Measurements from ENCODE around the gene TGFBR3.

TGFBR3 gene

GRCh38 chr1:91885716-91886506, at the start of gene TGFBR3:
Gene TGFBR3 (minus strand): TSS chr1:91886151. CDS start chr1:91861531, 24,620 bp downstream.
- peak; percentile 67 for DNase-seq (ENCODE audit: low read depth)

DNA sequence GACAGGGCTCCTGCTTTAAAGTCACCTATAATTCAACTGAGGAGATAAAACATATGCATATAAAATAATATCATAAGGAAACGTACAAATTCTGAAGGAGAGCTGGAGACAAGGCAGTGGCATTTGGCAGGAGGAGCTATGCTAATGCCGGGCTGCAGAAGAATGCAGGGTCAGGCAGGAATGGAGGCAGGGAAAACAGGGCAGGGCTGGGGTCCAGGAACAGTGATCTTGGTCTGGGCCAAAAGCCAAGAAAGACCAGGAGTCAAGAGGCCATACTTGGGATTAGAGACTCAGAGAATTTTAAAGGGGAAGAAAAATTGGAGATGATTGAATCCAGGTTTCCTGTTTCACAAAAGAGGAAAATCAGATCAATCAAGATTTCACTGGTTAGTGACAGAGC, 43.3 kb upstream of the TGFBR3 start:
- no peak for DNase-seq (ENCODE audit: low read depth)

DNA sequence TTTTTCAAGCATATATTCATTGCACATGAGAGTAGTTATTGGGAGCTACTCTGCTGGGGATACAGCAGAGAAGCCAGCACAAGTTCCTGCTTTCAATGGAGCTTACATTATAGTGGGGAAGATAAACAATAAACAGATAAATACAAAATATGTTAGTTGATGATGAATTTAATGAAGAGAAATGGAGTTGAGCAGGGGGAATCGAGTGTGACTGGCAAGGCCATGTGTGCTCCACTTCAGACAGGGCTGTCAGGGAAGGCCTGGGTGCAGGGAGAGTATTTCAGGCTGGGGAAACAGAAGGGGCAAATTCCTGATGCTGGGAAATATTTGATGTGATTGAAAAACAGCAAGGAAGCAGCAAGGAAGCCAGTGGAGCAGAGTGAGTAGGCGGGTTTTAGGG, 42.1 kb upstream of the TGFBR3 start:
- no peak for DNase-seq (ENCODE audit: low read depth)

DNA sequence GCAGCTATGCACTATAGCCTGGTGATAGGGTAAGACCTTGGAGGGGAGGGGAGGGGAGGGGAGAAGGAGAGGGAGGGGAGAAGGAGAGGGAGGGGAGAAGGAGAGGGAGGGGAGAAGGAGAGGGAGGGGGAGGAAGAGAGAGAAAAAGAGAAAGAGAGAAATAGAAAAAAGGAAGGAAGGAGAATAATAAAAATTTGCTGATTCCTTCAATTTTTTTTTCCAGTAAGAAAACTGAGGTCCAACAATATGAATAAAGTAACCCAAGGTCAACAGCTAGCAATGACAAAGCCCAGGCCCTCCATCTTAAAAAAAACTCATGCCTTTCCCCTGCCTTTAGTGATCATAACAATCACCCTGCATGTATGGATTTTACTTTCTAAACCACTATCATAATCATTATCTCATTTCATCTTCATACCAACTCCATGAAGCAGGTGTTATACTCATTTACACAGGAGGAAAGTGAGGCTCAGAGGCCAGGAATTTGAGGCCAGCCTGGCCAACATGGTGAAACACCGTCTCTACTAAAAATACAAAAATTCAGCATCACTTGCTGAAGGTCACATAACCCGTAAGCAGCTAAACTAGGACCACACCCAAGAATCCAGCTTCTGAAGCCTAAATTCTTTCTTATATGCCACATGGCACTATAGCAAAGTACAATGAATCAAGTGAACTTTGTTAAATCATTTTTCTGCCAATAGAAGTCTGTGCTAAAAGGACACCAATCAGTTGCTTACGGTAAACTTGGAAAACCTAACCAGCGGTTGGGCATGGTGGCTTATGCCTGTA, 39.9 kb upstream of the TGFBR3 start:
- no peak for DNase-seq (ENCODE audit: low read depth)

GRCh38 chr1:91924146-91924545, 38.2 kb upstream of the TGFBR3 start:
- peak; percentile 76 for DNase-seq (ENCODE audit: low read depth)

DNA sequence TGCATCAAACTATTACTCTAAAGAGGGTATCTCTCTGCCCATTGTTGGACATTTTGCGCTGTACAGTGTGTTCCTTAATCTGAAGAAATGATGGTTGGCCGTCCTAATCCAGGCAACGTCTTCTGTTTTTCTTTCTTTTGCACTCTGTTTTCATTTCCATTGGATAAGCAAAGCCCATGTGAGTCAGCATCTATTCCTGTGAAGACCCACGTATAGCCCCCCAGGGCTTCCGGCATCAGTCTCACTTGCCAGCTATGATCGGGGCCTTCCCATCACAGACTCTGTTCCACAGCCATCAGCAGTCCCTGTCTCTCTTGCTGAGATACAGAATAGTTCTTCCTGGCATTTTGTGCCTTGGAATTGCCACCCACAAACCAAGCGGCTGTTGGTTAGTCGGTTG, 34.0 kb upstream of the TGFBR3 start:
- DNase-seq (ENCODE audit: low read depth), result no peak

GRCh38 chr1:91916811-91917460, 31.0 kb upstream of the TGFBR3 start:
- no peak for DNase-seq (ENCODE audit: low read depth)

DNA sequence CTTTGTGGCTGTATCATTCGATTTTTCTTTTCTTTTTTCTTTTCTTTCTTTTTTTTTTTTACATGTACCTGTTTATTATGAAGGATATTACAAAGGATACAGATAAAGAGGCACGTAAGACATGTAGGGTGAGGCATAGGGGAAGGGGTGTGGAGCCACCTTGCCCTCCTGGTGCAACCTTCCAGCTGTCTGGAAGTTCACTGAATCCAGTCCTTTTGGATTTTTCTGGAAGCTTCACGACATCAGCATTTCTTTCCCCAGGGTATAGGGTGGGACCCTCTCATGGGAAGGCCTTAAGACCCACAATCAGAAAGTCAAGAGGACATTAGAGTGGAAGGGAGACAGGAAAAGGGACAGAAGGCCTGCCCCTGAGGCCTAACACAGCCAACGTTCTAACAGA, 30.1 kb upstream of the TGFBR3 start:
- DNase-seq (ENCODE audit: low read depth), result no peak

- no peak for DNase-seq (ENCODE audit: low read depth)
Observed at GRCh38 chr1:91913018-91913417, 27.1 kb upstream of the TGFBR3 start.

- no peak for DNase-seq (ENCODE audit: low read depth)
Observed at GRCh38 chr1:91912266-91912665, 26.3 kb upstream of the TGFBR3 start.

- DNase-seq (ENCODE audit: low read depth), result no peak
Observed at GRCh38 chr1:91901231-91901630, 15.3 kb upstream of the TGFBR3 start.

GRCh38 chr1:91900562-91900961, 14.6 kb upstream of the TGFBR3 start:
- DNase-seq (ENCODE audit: low read depth), result no peak

DNA sequence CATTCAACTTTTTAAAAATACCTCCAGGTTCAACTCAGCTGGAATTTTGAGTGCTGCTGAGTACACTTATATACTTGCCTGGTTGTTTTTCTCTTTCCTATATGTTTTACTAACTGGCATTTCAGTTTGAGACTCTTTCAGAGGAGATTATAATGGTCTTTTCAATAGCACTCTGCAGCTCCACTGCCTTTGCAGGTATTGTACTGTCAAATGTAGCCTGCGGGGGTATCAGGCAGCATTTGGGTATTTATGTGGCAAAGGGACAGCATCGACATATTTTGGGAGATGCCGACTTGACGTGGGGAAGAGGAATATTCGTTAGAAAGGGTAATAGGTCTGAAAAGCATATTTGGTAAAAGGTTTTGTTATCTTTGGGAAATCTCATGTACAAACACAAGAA, 11.1 kb upstream of the TGFBR3 start:
- no peak for DNase-seq (ENCODE audit: low read depth)

GRCh38 chr1:91895832-91896556, 10.0 kb upstream of the TGFBR3 start:
- DNase-seq (ENCODE audit: low read depth), result no peak

- no peak for DNase-seq (ENCODE audit: low read depth)
Observed at GRCh38 chr1:91894036-91894761, 8.2 kb upstream of the TGFBR3 start.

GRCh38 chr1:91891969-91892368, 6.0 kb upstream of the TGFBR3 start:
- DNase-seq (ENCODE audit: low read depth), result no peak

- DNase-seq (ENCODE audit: low read depth), result peak; percentile 77
Observed at GRCh38 chr1:91891454-91891853, 5.5 kb upstream of the TGFBR3 start.

- no peak for DNase-seq (ENCODE audit: low read depth)
Observed at GRCh38 chr1:91889717-91890459, 3.9 kb upstream of the TGFBR3 start.

DNA sequence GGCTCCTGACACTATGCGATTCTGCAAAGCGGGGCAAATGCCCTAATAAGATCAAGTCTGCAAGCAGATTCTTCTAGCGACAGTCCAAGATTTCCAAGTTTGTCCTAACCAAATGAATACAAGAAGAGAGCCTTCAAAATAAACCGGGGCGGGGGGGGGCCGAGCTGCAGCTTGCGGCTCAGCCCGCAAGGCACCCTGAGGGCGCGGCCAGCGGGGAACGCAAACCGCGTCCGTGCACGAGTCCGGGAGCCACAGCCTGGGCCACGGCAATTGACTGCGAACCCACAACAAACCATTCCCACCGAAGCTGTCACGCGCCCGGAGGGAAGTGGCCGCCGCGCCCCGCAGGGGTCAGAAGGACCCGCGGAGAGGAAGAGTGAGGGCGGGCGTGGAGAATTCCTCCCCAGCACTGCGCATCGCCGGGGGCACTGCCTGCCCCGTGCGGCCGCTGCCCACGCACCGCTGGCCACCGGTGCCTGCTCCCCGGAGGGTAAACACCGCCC, 687 bp downstream of the TGFBR3 start:
- DNase-seq (ENCODE audit: low read depth), result no peak

DNA sequence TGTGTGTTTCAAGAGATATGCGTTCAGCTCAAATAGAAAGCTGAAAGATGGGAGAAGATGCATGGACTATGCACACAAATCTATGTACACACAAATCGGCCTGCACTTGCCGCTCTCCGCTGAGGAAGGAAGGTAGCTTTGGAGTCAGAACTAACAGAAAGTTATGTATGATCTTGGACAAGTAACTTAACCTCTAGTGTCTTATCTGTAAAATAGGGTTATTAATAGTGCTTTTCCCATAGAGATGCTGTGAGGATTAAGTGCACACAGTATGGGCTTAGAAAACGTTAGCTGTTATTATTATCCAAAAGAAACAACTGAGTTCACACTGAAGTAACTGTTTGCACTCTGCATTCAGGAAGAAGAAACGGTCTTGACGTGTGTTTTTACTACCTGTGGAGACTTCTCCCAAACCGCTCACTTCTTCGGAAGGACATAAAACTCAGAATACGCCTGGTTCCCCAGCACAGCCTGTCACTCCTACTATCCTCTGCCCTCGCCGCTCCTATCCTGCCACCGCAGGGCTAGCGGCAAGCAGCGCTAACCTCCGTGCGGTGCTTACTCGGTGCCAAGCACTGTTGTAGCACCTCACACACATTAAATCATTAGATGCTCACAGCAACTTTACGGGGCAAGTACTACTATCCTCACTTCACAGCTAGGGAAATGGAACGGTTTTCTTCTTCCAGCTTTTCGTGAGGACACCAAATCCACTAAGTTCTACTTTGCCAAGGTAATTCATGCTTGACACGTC, 1.3 kb downstream of the TGFBR3 start:
- no peak for DNase-seq (ENCODE audit: low read depth)
